Measurements from ENCODE around the gene PDLIM5.
A peak's percentile ranks its signal among the peaks of the same experiment; 100 is the strongest.
"Not testable (repeated sequence)": the region's sequence is repeated elsewhere in the genome, so short reads cannot be mapped to it uniquely, and the experiment has no call there.

Gene PDLIM5

DNA sequence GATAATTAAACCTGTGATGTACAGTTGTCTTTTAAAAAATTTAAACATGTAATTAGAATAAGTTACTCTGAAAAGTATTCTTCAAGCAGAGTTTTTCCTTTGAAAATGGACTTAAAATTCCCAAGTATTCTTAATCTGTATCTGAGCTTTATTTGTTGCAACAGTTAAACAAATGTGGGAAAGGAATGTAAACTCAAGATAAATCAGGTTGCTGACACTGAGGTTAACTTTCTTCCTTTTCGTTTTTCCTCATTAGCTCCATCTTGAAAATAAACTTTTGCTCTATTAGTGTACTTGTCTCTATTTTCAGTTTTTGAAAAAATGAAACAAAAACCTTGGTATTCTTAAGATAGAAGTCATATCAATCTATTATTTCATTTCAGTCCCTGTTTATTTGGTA, 161.5 kb downstream of the PDLIM5 start:
- no peak for FAIRE-seq

DNA sequence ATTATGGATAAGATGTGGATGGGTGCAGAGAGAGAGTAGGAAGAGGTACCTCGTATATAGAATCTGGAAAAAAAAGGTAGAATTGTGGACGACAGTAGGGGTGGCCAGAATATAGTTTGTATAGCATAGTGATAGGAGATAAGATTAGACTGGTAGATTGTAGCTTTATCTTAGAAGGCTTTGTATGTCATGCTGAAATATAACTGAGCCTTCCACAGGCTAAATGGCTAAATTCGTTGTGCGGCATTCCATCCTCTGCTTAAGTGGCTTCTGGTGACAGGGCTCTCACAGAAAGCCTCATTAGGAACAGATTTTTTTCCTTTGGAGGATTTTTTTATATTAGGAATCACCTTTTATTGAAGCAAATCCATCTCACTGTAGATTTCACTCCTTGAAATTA, 163.7 kb downstream of the PDLIM5 start:
- no peak for FAIRE-seq

DNA sequence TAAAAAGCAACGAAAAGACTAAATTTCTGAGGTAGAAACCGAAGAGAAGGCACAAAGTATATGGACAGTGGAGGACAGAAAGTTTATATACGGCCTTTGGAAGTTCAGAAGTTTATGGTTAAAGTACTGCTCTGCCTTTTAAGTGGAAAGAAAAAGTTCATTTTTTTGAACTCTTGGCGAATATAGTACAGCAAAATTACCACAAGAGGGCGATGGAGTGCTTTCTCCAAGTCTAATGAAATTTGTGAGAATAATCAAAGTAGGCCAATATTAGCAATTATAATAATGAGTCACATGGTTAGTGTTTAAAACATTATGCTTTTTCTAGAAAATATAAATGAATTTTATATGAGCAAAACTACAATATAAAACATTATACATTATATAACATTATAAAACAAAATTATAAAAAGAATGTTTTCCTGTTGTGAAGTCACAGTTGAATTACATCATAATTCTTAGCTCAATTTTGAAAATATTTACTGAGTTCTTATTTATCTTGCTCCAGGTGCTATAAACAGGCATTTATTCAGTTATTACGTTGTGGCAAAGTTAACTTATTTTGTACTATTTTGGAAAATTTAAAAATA, 169.8 kb downstream of the PDLIM5 start:
- FAIRE-seq = peak; percentile 97

DNA sequence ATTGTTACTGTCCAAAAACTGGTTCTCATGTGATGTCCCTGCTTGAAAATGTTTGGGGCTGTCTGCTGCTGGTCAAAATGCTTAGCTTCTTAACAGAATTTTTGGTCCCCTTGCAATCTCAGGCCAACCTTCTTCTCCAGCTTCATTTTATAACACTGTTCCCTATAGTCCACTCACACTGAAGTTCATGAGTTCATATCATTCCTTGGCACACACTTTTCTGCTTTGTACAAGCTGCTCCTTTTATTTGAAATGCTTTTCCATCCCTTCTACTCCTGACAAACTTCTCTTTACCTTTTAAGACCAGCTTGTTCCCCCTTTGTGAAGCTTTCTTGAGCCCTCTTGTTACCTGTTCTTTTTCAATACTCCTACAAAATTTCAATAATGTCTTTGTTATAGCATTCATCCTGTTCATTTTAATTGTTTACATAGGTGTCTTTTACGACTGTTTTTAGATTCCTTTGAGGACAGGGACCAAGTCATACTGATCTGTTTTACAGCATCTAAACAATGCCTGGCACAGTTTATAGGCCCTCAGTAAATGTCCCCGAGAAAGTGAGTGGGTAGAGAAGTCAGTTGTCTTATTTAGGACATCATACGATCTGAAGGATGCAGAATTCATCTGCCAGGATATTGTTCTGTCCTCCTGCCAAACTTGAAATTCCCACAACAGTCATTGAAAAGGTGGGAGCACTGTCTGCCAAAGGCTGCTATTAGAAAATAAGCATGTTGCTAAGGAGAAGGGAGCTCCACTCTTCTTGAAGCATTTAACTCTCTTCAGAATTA, 171.6 kb downstream of the PDLIM5 start:
- FAIRE-seq = no peak

GRCh38 chr4:94626942-94627341, 175.2 kb downstream of the PDLIM5 start:
- FAIRE-seq = no peak

DNA sequence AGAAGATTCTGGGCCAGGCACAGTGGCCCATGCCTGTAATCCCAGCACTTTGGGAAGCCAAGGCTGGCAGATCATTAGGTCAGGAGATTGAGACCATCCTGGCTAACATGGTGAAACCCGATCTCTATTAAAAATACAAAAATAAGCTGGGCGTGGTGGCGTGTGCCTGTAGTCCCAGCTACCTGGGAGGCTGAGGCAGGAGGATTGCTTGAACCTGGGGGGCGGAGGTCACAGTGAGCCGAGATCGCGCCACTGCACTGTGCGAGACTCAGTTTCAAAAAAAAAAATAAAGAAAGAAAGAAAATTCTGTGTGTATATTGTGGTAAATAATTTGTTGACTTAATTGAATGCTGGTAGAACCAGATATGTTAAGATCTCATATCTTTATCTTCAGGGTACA, 177.3 kb downstream of the PDLIM5 start:
- FAIRE-seq = not testable (repeated sequence)

GRCh38 chr4:94629837-94630236, 178.1 kb downstream of the PDLIM5 start:
- no peak for FAIRE-seq

DNA sequence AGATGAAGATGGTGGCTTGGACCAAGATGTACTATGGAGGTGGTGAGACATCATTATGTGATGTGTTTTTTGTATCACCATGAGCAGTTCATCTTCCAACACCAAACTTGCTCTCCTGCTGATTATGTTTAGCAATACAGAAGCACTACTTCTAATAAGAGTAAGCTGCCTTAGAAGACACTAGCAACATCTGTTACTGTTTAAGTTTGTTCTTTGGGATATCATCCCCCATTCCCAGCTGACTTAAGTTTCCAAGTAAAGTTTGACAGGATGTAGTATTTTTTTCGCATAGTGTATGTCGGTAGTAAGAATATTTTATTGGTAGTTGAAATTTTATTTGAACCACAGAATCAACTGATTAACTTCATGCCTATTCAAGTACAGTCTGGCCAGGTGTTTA, 182.5 kb downstream of the PDLIM5 start:
- FAIRE-seq = no peak

GRCh38 chr4:94635177-94635576, 183.4 kb downstream of the PDLIM5 start:
- FAIRE-seq = no peak

DNA sequence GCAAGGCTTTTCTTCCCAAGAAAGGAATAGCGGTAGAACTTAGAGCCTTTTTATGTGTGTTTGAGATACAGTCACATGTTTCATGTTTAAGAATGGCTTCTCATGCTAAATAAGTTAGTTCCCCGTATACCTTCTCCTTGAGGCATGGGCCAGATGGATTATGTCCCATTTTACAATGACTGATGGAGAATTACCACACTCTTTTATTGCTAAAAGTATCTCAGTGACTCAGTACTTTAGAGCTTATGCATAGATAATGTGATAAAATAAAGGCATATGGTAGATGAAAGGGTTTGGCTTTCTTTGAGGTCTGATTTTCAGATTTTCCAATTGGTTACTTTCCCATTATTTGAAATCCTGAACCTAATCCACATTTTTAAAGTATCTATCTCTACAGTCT, 184.3 kb downstream of the PDLIM5 start:
- FAIRE-seq = peak; percentile 11

DNA sequence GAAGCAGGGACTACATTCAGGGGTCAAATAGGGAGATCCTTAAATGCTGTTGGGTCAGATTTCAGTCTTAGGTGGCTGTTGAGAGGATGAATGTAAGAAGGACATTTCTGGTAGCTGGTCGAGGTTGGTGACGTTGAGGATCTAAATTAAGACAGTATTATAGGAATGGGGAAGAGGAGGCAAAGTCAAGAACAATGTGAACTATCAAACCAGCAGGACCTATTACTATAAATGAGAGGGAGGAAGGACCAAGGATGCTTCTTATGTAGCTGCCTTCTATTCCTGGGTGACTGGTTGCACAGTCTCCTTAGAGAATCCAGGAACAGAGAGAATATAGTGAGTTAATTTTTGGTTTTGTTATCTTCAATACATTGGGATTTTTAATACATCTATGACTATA, 187.6 kb downstream of the PDLIM5 start:
- FAIRE-seq = no peak

GRCh38 chr4:94640151-94640550, 188.4 kb downstream of the PDLIM5 start:
- no peak for FAIRE-seq

DNA sequence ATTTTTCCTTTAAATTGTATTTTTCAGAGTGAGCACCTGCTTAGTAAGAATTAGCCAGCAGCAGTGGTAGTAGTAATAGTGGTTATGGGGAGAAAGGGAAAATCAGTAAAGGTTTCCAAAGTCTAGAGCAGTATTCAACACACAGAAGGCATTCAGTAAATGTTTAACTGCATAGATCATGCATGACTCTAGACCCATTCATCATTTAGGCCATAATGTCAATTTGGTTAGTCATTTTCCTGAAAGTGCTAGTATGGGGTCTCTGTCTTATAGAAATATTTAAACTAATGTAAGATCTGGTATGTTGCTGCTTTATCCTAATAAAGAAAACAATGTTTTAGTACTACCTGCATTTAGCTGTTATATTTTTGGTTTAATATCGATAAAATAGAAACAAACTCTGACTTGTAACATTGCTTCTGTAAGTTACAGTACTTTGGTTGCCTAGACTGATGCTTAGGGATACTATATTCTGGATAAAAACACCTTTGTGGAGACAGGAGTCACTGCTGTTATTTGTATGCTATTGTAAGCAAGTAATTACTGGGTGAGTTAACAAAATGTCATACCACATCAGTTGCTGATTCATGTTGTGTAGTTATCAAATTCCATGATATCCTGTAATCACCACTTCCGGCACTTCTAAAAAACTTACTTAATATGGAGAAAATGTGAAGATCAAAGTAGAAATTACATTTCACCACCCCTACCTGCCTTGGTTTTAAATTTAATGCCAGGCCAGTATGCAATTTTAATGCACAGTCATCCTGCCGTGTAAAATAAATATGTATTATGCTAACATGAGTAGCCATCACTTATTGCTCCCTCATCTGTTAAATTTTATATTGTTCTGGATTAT, 190.2 kb downstream of the PDLIM5 start:
- FAIRE-seq = no peak

DNA sequence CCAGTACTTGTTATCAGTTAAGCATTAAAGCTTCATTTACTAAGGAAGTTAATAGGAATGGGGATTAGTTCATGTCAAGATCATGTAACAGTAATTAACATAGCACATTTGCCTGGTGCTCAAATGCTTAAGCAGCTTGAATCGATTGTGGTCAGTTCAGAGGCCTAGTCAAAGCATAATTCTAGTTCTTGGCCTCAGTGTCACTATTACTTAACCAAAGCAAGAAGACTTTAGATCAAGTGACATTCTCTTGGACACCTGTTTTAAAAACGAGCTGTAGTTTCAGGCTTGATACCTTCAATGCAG, 190.8 kb downstream of the PDLIM5 start:
- no peak for FAIRE-seq

DNA sequence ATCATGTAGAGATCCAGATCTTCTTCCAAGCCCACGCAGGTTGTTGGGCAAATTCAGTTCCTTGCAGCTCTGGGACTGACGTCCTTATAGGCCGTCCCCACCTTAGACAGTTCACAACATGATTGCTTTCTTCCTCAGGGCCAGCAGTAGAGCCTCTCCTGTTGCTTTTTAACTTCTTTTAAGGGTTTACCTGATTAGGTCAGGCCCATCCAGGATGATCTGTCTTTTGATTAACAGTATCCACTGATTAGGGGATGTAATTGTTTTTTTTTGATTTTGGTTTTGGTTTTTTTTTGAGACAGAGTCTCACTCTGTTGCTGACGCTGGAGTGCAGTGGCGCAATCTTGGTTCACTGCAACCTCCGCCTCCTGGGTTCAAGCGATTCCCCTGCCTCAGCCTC, 197.0 kb downstream of the PDLIM5 start:
- no peak for FAIRE-seq

DNA sequence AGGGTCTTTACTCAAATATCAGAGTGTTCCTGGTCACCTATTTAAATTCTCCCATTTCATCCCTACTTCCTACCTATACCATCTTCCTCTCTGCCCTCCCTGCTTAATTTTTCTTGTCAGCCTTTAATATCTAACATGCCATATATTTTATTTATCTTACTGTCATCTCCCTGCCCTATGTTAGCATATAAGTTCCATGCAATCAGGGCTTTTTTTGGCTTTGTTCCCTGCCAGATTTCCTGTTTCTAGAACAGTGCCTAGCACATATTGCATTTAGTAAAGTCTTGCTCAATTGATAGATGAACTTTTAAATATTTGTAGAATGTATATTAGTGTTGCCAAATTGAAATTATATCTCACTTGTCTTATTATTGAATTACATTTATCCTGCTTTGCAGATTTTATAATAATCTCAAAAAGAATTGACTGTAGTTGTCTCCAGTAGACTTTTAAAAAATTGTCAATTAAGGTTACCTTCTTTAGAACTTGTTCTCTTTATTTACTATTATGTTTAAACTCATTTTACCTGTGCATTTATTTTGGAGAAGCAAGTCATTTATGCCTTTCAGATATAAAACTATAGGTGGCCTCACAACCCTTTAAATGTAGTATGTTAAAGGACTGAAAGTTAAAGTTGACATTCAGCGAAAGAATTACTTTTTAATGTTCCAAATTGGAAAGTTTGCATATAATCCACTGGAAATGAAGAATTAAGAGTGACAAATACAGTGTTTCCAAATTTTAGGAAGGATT, 197.8 kb downstream of the PDLIM5 start:
- no peak for FAIRE-seq

DNA sequence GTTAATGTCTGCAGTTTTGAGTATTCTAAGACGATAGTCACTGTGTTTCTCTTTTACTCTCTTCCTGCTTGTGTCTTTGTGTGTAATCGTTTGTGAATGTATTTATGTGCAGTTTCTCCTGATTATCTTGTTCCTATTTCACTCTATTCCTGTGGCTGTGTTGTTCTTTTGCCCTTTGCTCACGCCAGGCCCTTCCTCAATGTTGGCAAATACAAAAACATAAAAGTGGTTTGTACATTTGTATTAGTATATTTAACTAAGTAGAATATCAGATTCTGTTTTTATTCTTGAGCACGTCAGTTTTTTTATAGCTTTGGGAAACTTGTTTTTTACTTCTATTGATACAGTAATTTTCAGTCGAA, 198.4 kb downstream of the PDLIM5 start:
- FAIRE-seq = no peak

DNA sequence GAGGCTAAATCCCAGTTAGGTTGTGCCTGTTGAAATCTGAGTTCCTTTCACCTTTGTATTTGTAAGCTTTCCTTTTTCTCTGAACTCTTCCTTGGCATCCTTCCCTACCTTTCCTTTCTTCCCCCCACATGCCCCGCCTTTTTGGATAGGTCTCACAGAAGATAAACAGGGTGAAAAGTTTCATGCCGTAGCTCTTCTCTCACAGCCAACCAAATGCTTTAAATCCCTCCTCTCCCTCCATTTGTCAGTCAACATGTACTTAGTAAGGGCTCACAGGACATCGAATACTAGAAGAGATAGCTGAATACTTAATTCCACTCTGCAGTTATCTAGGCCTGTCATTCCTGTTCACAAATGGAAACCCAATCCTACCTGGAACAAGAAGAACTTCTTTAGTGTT, 198.9 kb downstream of the PDLIM5 start:
- FAIRE-seq = no peak

DNA sequence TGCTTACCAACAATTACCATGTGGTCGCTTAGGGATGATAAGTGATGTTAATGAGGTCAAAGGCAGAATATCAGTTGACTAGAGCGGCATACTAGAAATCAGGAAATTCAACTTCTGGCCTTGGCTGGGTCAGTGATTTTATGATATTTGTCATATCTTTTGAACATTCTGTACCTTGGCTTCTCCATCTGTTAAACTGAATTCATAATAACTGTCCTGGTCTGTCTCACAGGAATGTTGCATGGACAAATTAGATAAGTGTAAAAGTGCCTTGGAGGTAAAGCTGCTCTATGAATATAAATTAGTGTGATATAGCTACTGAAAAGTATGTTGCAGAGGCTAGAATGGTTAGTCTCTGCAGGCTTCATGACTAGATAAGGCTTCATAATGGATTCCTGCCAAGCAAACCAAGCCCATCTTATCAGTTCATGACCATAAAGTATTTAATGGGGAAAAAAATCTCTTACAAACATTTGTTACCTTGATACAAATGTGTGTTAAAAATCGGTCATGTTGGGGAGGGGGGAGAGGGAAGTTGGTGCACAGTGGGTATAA, 201.4 kb downstream of the PDLIM5 start:
- no peak for FAIRE-seq

DNA sequence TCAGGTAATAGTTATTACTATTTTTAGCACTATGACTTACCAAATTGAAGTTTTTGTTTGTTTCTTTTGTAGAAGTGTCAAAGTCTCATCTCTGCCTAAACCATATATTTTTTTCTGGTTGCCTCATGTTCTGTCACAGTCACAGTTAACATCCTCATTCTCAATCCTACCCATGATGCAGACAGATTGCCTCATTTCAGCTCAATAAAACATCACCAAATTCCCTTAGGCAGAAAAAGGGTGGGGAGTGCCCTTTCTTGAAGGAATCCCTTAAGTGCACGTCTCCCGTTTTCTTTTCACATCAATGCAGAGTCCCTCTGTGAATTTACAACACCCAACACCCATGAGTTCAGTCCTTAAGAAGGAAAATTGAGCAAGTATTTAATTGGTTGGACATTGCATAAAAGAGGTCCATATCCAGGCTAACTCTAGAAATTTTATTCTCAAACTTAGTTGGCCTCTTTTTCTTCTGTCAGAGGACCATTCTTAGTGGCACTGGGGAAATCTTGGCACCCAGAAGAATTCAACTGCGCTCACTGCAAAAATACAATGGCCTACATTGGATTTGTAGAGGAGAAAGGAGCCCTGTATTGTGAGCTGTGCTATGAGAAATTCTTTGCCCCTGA, 202.4 kb downstream of the PDLIM5 start:
- no peak for FAIRE-seq

- FAIRE-seq = no peak
Observed at GRCh38 chr4:94654714-94655113, 203.0 kb downstream of the PDLIM5 start.

DNA sequence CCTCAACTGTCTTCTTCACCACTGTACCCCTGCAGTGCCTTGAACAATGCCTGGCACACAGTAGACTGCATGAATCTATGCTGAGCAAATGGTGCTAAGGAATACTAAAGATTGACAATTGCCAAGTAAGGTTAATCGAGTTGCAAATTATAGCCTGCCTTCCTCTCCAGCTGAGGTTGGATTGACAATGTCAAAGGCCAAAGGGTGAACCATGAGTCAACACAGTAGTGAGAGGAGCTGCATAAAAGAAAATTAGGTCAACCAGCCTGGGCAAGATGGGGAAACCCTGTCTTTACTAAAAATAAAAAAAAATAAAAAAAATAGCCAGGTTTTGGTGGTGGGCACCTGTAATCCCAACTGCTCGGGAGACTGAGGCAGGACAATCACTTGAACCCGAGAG, 208.9 kb downstream of the PDLIM5 start:
- no peak for FAIRE-seq

- not testable (repeated sequence) for FAIRE-seq
Observed at GRCh38 chr4:94665021-94665420, 213.3 kb downstream of the PDLIM5 start.
